Fibroblast of lung (primary cell): ENCODE measurements around the gene CYGB. TPM values are rescaled to one million over a fixed set of nuclear protein-coding genes. Genes with fewer than 3 reads are reported as not detected.

Source experiments
- DNase-seq, 2 donors: peaks; one replicate each; pipeline versions ENCODE4 v3.0.0 to v3.0.0-alpha.2; 2010; ENCODE audit warnings: low read depth in 2 of 2
- H2AFZ ChIP-seq: 2 replicates; pipeline ENCODE4 v1.5.1; 2012; ENCODE audit warnings: low read length, control low read depth, inconsistent platforms
- H3K27ac ChIP-seq: 2 replicates; pipeline ENCODE4 v1.5.1; 2011; ENCODE audit warnings: low read length, control low read depth; ENCODE audit not compliant: insufficient read depth
- H3K27me3 ChIP-seq: 2 replicates; pipeline ENCODE4 v1.5.1; 2011; ENCODE audit warnings: mild to moderate bottlenecking, low read length; ENCODE audit not compliant: control insufficient read depth, insufficient read depth
- H3K36me3 ChIP-seq: 2 replicates; pipeline ENCODE4 v1.5.1; 2011; ENCODE audit warnings: low read length; ENCODE audit not compliant: control insufficient read depth, insufficient read depth
- H3K4me1 ChIP-seq: 2 replicates; pipeline ENCODE4 v1.5.1; 2011; ENCODE audit warnings: low read length; ENCODE audit not compliant: control insufficient read depth, insufficient read depth; ENCODE audit errors: extremely low read depth
- H3K4me2 ChIP-seq: 2 replicates; pipeline ENCODE4 v1.5.1; 2011; ENCODE audit warnings: low read length, control low read depth; ENCODE audit not compliant: insufficient read depth; ENCODE audit errors: extremely low read depth
- H3K4me3 ChIP-seq, 4 experiments: fragments of 200-600 bp in 1 of 4; sonication (generic) in 1 of 4; replicated peaks in 1 of 4; 2 replicates each; pipeline ENCODE4 v1.5.1; 2011 to 2016; ENCODE audit warnings: low read length in 4 of 4, low read depth in 3 of 4, mild to moderate bottlenecking in 3 of 4, control low read depth in 2 of 4, inconsistent platforms in 1 of 4, mixed read lengths in 1 of 4; ENCODE audit not compliant: insufficient read depth in 1 of 4; ENCODE audit errors: control extremely low read depth in 1 of 4
- H3K79me2 ChIP-seq: 2 replicates; pipeline ENCODE4 v1.5.1; 2012; ENCODE audit warnings: mild to moderate bottlenecking, low read length, inconsistent platforms; ENCODE audit not compliant: control insufficient read depth, insufficient read depth
- H3K9ac ChIP-seq: 2 replicates; pipeline ENCODE4 v1.5.1; 2011; ENCODE audit warnings: mild to moderate bottlenecking, low read length, control low read depth; ENCODE audit not compliant: insufficient read depth
- H3K9me3 ChIP-seq: 2 replicates; pipeline ENCODE4 v1.5.1; 2012; ENCODE audit warnings: low read depth, low read length; ENCODE audit not compliant: control insufficient read depth, insufficient read depth
- H4K20me1 ChIP-seq: 2 replicates; pipeline ENCODE4 v1.5.1; 2011; ENCODE audit warnings: low read length; ENCODE audit not compliant: control insufficient read depth, insufficient read depth; ENCODE audit errors: extremely low read depth
- CTCF ChIP-seq, 2 donors: IDR thresholded peaks in 1 of 2; conservative IDR thresholded peaks in 1 of 2; 1 replicate in 1 of 2; 2 replicates in 1 of 2; pipeline ENCODE4 v1.5.1; 2011 to 2012; ENCODE audit warnings: low read length in 2 of 2, control low read depth in 1 of 2, inconsistent platforms in 1 of 2, low read depth in 1 of 2, mild to moderate bottlenecking in 1 of 2
- EZH2 ChIP-seq: IDR thresholded peaks from 2 replicates; pipeline ENCODE4 v1.5.1; 2012; ENCODE audit warnings: low read length, control low read depth, mild to moderate bottlenecking; ENCODE audit errors: missing control alignments
- polyA plus RNA-seq, 2 donors: library from polyadenylated mRNA; depleted of rRNA in 1 of 2; stranded (reverse) in 1 of 2; unstranded in 1 of 2; fragments of >200 nt; gene quantifications; 2 replicates each; pipeline ENCODE4 v1.2.1, GENCODE V29; 2011 to 2012; ENCODE audit warnings: missing spikeins in 1 of 2
- total RNA-seq: library from RNA; depleted of rRNA; stranded (reverse); fragments of >200 nt; gene quantifications from 2 replicates; pipeline ENCODE4 v1.2.1, GENCODE V29; 2014

The CYGB gene
- total and polyA plus RNA-seq, 2 donors (not counting 1 experiment from before 2014, with no cell fraction given), result 10.0 to 12.4 TPM

DNA sequence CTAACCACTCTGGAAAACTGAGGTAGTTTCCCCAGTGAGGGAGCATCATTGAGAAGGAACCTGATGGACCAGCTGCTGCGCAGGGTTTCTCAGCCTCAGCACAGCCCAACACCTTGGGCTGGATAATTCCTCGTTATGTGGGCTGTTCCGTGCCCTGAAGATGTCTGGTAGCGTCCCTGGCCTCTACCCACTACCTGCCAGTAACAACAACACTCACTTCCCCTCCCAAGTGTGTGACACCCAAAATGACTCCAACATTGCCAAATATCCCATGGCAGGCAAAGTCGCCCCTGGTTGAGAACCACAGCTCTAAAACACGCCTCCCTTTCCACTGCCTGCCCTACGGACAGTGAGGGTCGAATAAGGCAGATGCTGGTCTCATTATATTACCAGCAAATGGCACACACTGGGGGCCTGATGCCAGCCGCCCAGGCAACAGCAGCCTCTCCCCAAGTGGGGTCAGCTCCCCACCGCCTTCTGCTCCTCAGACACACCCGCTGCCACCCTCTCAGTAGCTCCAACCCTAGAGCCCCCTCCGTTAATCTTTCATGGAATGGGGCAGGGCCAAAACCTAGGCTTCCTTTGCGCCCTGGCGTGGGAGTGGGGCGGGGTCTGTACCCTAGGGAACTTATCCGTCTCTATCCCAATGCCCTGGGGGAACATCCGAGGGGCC lies 37.3 kb downstream of the CYGB start:
- Histone ChIP-seq H3K79me2 (no peaks in the 10 kb centered on the region), H3K9ac (no peak overlapping the region)

GRCh38 chr17:76499267-76499667 lies 38.2 kb downstream of the CYGB start:
- H3K4me3 ChIP-seq, result no peak overlapping the region
- H3K4me2 ChIP-seq, result no peak overlapping the region
- no peaks in the 10 kb centered on the region for H3K79me2 ChIP-seq
- H3K4me1 ChIP-seq, result peaks cover 18% of the 10 kb centered on the region
- no peak for DNase-seq
- H3K27me3 ChIP-seq, result no peaks in the 10 kb centered on the region
- H3K27ac ChIP-seq, result no peak overlapping the region
- TF ChIP-seq CTCF (conservative IDR thresholded peaks at IDR 0.05 in 1 of 2, IDR thresholded peaks at IDR 0.05 in 1 of 2; ENCODE audit: low read depth in 1 of 2, low read length in 2 of 2) (no peak), EZH2 (no peak)
- no peaks in the 10 kb centered on the region for H4K20me1 ChIP-seq
- no peak overlapping the region for H3K9ac ChIP-seq
- no peaks in the 10 kb centered on the region for H3K9me3 ChIP-seq
- no peaks in the 10 kb centered on the region for H3K36me3 ChIP-seq
- no peak overlapping the region for H2AFZ ChIP-seq

More for the DNA sequence above, 37.3 kb downstream of the CYGB start:
- no peaks in the 10 kb centered on the region for H3K36me3 ChIP-seq
- H3K27ac ChIP-seq, result no peak overlapping the region
- no peaks in the 10 kb centered on the region for H4K20me1 ChIP-seq
- no peak for DNase-seq
- H3K27me3 ChIP-seq, result no peaks in the 10 kb centered on the region
- no peak overlapping the region for H2AFZ ChIP-seq
- peaks cover 18% of the 10 kb centered on the region for H3K4me1 ChIP-seq
- TF ChIP-seq CTCF (conservative IDR thresholded peaks at IDR 0.05 in 1 of 2, IDR thresholded peaks at IDR 0.05 in 1 of 2; ENCODE audit: low read depth in 1 of 2, low read length in 2 of 2), result no peak
- TF ChIP-seq EZH2, result no peak
- H3K4me3 ChIP-seq, result peak overlapping the region in 3 of 4 experiments; percentile 39 to 57 (median 54)
- peak overlapping the region; percentile 80 for H3K4me2 ChIP-seq
- no peaks in the 10 kb centered on the region for H3K9me3 ChIP-seq

GRCh38 chr17:76498876-76499251 lies 38.6 kb downstream of the CYGB start:
- H3K4me1 ChIP-seq, result peaks cover 18% of the 10 kb centered on the region
- no peak overlapping the region for H3K9ac ChIP-seq
- DNase-seq, result no peak

More at GRCh38 chr17:76498876-76499251, 38.6 kb downstream of the CYGB start:
- no peaks in the 10 kb centered on the region for H3K36me3 ChIP-seq
- H3K79me2 ChIP-seq, result no peaks in the 10 kb centered on the region
- no peak overlapping the region for H3K4me3 ChIP-seq
- H3K4me2 ChIP-seq, result peak overlapping the region; percentile 82
- H3K9me3 ChIP-seq, result no peaks in the 10 kb centered on the region
- H2AFZ ChIP-seq, result no peak overlapping the region
- peak overlapping the region; percentile 69 for H3K27ac ChIP-seq
- no peaks in the 10 kb centered on the region for H3K27me3 ChIP-seq
- H4K20me1 ChIP-seq, result no peaks in the 10 kb centered on the region
- TF ChIP-seq CTCF (conservative IDR thresholded peaks at IDR 0.05 in 1 of 2, IDR thresholded peaks at IDR 0.05 in 1 of 2; ENCODE audit: low read depth in 1 of 2, low read length in 2 of 2) (no peak), EZH2 (no peak)
